ENCODE measurements around the gene GTF2H1.

Gene GTF2H1

DNA sequence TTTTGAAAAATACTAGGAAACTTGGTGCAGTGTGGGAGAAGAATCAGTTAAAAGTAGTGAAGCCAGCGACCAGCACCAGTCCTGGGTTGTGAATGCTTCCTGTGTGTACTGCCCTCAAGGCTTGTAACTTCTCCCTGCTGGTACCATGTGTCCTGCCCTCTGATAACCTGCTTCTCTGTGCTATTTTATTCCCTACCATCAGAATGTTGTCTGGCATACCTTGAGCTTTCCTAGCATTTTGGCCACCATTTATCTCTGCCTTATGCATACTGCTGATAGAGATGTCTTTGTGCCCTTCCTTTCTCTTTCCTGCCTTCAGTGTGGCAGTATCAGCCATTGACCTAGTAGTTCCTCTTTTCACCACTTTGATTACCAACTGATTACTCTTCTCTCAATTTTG, 2.0 kb downstream of the GTF2H1 start:
- H3K27ac Mint-ChIP-seq, result peak overlapping the region; percentile 98
- peak overlapping the region; percentile 92 for H3K4me3 Mint-ChIP-seq
- intact Hi-C loops (cut with micrococcal nuclease), result loop anchor here (5.0 kb wide), 3 partner anchors 42 to 308 kb away; partner anchors contain the start of gene SPTY2D1
- peaks cover 88% of the 10 kb centered on the region for H3K36me3 Mint-ChIP-seq (ENCODE audit: low read depth)
- H3K27me3 Mint-ChIP-seq, result no peaks in the 10 kb centered on the region
- peaks cover 56% of the 10 kb centered on the region for H3K4me1 Mint-ChIP-seq (ENCODE audit: low read depth)
- no peaks in the 10 kb centered on the region for H3K9me3 Mint-ChIP-seq

DNA sequence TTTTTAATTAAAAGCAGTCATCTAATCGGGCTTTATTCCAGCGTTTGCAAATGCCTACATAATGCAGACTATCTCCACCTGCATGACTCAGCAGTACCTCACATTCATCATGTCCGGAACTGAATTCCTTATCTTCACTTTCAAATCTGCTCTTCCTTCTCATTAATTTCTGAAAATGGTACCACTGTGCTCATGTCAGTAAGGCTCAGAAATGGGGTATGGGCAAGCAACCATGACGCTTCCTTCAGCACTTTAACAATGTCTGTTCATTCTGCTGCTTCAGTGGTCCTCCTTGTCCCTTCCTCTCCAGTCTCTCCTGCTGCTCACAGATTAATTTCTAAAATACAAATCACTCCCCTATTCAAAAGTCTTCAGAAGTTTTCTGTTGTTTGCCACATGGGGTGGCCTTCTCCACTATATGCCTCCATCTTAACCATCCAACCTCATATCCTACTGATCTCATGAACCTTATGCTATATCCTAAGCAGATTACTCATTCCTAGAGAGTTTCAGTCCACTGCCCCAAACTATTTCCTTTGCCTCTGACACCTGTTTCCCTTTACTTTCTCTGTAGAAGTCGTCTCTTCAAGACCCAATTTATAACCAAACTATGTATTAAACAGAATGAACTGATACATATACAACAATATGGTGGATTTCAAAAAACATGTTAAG, 7.0 kb downstream of the GTF2H1 start:
- Mint-ChIP-seq H3K4me3 (no peak overlapping the region), H3K9me3 (no peaks in the 10 kb centered on the region), H3K27me3 (no peaks in the 10 kb centered on the region), H3K4me1 (ENCODE audit: low read depth) (peaks cover 49% of the 10 kb centered on the region), H3K27ac (peak overlapping the region; percentile 10), H3K36me3 (ENCODE audit: low read depth) (peaks cover 88% of the 10 kb centered on the region)
- intact Hi-C loops (cut with micrococcal nuclease), result no loop called here

DNA sequence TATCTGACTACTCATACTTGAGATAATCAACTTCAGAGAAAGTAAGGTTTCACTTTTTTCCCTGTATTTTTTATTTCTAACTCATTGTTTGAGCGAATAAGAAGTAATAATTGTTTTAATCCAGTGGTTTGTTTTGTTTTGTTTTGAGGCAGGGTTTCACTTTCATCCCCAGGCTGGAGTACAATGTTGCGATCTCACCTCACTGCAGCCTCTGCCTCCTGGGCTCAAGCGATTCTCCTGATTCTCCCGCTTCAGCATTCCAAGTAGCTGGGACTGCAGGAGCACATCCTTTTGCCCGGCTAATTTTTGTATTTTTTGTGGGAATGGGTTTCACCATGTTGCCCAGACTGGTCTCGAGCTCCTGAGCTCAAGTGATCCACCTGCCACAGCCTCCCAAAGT, 8.6 kb downstream of the GTF2H1 start:
- Mint-ChIP-seq H3K4me1 (ENCODE audit: low read depth) (peaks cover 40% of the 10 kb centered on the region), H3K27me3 (no peaks in the 10 kb centered on the region), H3K27ac (no peak overlapping the region), H3K9me3 (no peaks in the 10 kb centered on the region), H3K4me3 (no peak overlapping the region), H3K36me3 (ENCODE audit: low read depth) (peaks cover 88% of the 10 kb centered on the region)
- intact Hi-C loops (cut with micrococcal nuclease), result no loop called here

DNA sequence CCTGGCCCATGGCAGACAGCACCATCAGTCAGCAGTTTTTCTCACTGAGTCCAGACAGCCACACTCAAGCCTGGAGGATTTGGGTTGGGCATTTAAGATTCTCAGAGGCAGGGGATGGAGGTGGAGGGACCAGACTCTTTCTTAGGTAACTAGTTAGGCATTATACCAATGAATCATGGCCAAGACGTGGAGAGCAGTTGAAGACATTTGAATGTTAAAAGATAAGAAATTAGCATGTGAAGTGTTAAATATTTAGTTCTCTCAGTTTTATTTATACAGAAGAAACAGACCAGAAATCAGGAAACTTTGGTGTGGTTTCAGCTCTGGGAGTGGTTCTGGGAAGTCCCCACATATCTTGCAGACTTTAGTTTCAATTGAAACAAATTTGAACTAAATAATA, 9.9 kb downstream of the GTF2H1 start:
- H3K4me3 Mint-ChIP-seq, result no peak overlapping the region
- H3K4me1 Mint-ChIP-seq (ENCODE audit: low read depth), result peaks cover 36% of the 10 kb centered on the region
- H3K36me3 Mint-ChIP-seq (ENCODE audit: low read depth), result peaks cover 92% of the 10 kb centered on the region

DNA sequence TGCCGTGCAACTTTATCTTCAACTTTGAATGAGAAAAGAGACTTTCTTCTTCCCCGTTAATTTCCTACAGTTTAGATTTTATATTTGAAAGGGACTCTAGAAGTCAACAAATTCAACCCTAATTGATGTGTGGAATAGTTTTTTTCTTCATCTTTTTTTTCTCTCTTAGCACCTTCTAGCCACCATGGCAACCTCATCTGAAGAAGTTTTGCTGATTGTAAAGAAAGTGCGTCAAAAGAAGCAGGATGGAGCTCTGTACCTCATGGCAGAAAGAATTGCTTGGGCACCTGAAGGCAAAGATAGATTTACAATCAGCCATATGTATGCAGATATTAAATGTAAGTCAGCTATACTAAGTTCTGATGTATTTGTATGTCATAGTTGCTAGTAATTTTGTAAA, 10.5 kb downstream of the GTF2H1 start:
- no peak overlapping the region for H3K4me3 Mint-ChIP-seq
- no peak overlapping the region for H3K27ac Mint-ChIP-seq
- H3K36me3 Mint-ChIP-seq (ENCODE audit: low read depth), result peaks cover 92% of the 10 kb centered on the region
- H3K27me3 Mint-ChIP-seq, result no peaks in the 10 kb centered on the region
- peaks cover 36% of the 10 kb centered on the region for H3K4me1 Mint-ChIP-seq (ENCODE audit: low read depth)
- no peaks in the 10 kb centered on the region for H3K9me3 Mint-ChIP-seq
- intact Hi-C loops (cut with micrococcal nuclease), result no loop called here

More for the DNA sequence above, 9.9 kb downstream of the GTF2H1 start:
- Mint-ChIP-seq H3K9me3 (no peaks in the 10 kb centered on the region), H3K27ac (peak overlapping the region; percentile 57), H3K27me3 (no peaks in the 10 kb centered on the region)
- intact Hi-C loops (cut with micrococcal nuclease), result no loop called here

DNA sequence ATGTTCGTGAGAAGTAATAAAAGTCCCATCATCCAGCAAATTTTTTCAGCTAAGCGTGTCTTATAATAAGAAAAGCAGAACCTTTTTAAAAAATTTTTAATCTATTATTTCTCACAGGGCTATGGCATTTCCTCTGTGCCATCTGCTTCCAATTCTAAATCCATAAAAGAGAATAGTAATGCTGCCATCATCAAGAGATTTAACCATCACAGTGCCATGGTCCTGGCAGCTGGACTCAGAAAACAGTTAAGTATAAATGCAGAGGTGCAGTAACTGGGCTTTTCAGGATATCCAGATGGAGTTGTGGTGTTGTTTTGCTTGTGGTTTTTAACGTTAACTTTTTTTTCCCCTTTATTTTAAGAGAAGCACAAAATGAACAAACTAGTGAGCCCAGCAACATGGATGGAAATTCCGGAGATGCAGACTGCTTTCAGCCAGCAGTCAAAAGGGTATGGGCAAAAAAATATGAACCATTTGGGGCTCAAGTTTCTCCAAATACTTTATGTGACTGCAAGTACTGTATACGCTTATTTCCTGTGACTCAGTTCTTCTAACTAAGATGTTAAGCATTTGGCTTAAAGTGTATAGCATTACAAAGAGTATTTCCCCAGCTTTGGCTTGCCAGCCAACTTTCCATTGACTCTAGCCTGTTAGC, 25.2 kb downstream of the GTF2H1 start:
- peaks cover 94% of the 10 kb centered on the region for H3K36me3 Mint-ChIP-seq (ENCODE audit: low read depth)
- H3K27me3 Mint-ChIP-seq, result no peaks in the 10 kb centered on the region
- H3K4me3 Mint-ChIP-seq, result no peak overlapping the region
- intact Hi-C loops (cut with micrococcal nuclease), result no loop called here
- H3K4me1 Mint-ChIP-seq (ENCODE audit: low read depth), result no peaks in the 10 kb centered on the region
- no peaks in the 10 kb centered on the region for H3K9me3 Mint-ChIP-seq
- no peak overlapping the region for H3K27ac Mint-ChIP-seq

DNA sequence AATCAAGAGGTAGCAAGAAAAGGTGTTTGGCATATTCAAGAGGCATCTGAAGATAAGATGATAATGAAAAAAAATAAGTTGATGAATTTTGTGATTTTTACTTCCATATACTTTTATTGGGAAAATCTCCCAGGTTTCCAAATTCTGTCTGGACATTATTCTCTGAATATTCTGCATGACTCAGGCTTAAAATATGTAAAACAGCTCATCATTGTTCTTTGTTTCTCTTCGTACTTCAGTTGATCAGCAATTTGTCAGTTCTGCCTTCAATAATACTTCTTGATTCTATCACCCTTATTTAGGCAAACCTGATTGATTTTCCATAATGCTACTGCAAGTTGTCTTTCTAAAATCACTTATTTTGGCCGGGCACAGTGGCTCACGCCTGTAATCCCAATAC, 30.2 kb downstream of the GTF2H1 start:
- Mint-ChIP-seq H3K9me3 (no peaks in the 10 kb centered on the region), H3K27ac (no peak overlapping the region), H3K36me3 (ENCODE audit: low read depth) (peaks cover 94% of the 10 kb centered on the region), H3K27me3 (no peaks in the 10 kb centered on the region), H3K4me3 (no peak overlapping the region), H3K4me1 (ENCODE audit: low read depth) (no peaks in the 10 kb centered on the region)
- intact Hi-C loops (cut with micrococcal nuclease), result loop anchor here (5.0 kb wide), 1 partner anchor 155 kb away; no protein-coding TSS in a partner anchor

DNA sequence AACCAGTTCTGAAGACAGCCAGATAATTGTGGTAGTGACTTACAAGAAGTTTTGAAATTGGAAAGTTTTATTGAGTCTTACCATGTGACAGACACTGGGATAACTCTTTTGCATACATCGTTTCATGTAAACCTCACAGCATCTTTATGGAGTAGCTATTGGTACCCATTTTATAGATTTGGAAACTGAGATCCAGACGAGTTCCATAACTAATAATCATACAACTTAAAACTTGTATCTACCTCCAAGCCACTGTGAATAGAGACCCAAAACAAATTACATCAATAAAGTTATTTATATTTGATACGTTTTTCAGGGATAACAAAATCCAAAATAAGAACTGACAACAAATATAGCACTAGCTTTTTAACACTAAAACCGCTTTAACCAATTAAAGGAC, 36.3 kb downstream of the GTF2H1 start:
- no peak overlapping the region for H3K27ac Mint-ChIP-seq
- no peaks in the 10 kb centered on the region for H3K27me3 Mint-ChIP-seq
- H3K9me3 Mint-ChIP-seq, result no peaks in the 10 kb centered on the region
- no peaks in the 10 kb centered on the region for H3K4me1 Mint-ChIP-seq (ENCODE audit: low read depth)
- intact Hi-C loops (cut with micrococcal nuclease), result no loop called here
- peaks cover 89% of the 10 kb centered on the region for H3K36me3 Mint-ChIP-seq (ENCODE audit: low read depth)
- H3K4me3 Mint-ChIP-seq, result no peak overlapping the region

DNA sequence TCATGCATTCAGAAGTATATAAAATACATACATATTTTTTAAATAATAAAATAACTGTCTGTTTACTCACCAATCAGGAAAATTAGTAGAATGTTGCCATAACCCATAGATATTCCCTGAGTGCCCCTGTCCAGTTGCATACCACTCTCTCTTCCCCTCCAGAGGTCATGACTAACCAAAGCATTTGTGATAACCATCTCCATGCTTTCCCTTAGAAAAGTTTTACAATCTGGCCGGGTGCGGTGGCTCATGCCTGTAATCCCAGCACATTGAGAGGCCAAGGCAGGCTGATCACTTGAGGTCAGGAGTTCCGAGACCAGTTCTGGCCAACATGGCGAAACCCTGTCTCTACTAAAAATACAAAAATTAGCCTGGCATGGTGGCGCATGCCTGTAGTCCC, 38.8 kb downstream of the GTF2H1 start:
- no peak overlapping the region for H3K4me3 Mint-ChIP-seq
- H3K9me3 Mint-ChIP-seq, result no peaks in the 10 kb centered on the region
- peaks cover 89% of the 10 kb centered on the region for H3K36me3 Mint-ChIP-seq (ENCODE audit: low read depth)
- no peaks in the 10 kb centered on the region for H3K27me3 Mint-ChIP-seq
- intact Hi-C loops (cut with micrococcal nuclease), result loop anchor here (5.0 kb wide), 1 partner anchor 36 kb away; no protein-coding TSS in a partner anchor
- H3K4me1 Mint-ChIP-seq (ENCODE audit: low read depth), result peaks cover 5% of the 10 kb centered on the region
- H3K27ac Mint-ChIP-seq, result no peak overlapping the region

DNA sequence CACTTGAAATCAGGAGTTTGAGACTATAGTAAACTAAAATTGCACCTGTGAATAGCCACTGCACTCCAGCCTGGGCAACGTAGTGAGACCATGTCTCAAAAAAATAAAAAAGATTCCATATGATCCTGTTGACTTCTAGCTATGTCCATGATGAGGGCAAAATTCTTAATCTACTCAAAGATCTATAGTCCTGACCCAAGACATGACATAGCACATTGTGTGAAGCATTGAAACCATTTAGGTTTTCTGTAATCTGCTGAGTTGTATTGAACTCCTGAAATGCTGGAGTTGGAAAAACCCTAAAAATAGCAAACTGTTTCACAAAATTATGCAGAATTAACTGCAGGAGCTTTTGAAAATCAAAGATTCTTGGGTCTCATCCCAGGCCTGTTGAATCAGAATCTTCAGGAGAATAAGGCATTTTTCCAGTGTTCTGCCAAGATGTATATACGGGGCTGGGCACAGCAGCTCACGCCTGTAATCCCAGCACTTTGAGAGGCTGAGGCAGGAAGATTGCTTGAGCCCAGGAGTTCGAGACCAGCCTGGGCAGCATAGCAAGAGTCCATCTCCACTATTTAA, 42.2 kb downstream of the GTF2H1 start:
- Mint-ChIP-seq H3K27ac (no peak overlapping the region), H3K27me3 (no peaks in the 10 kb centered on the region), H3K36me3 (ENCODE audit: low read depth) (peaks cover 76% of the 10 kb centered on the region), H3K9me3 (no peaks in the 10 kb centered on the region), H3K4me1 (ENCODE audit: low read depth) (peaks cover 5% of the 10 kb centered on the region), H3K4me3 (no peak overlapping the region)
- intact Hi-C loops (cut with micrococcal nuclease), result loop anchor here (5.0 kb wide), 1 partner anchor 33 kb away; no protein-coding TSS in a partner anchor

DNA sequence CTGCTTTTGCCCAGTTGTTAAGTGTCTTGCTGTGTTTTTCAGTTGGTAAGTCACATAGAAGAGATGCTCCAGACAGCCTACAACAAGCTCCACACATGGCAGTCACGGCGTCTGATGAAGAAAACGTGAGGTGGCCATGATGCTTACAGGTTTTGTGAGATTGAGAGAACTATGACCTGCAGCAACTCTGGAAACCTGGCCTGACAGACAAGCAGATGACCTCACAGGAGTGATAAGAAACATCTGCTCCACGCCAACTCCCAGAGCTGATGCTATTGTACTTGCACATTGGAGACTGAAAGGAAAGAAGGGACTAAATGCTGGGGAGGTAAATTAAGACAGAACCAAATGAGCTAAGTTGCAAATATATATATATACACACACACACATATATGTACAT, 43.4 kb downstream of the GTF2H1 start:
- Mint-ChIP-seq H3K4me3 (no peak overlapping the region), H3K27me3 (no peaks in the 10 kb centered on the region), H3K36me3 (ENCODE audit: low read depth) (peaks cover 69% of the 10 kb centered on the region), H3K27ac (no peak overlapping the region), H3K4me1 (ENCODE audit: low read depth) (peaks cover 5% of the 10 kb centered on the region), H3K9me3 (no peaks in the 10 kb centered on the region)
- intact Hi-C loops (cut with micrococcal nuclease), result no loop called here

DNA sequence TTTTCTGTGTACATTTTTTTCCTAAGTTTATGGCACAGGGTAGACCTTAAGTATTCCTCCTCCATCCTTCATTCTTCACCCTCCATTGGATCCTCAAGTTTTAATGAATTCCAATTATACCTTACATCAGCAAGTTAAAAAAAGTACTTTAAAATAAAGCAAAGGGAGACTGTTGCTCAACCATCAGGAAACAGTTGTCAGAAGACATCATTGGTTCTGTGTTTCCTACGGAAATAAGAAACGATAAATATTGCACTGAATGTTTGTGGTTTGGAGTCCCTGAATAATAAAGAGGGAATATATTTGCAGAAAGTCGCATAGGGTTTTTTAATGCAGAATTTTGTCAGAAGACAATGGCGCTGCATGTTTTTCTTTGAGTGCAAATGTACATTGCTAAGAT, 43.9 kb downstream of the GTF2H1 start:
- no peaks in the 10 kb centered on the region for H3K27me3 Mint-ChIP-seq
- intact Hi-C loops (cut with micrococcal nuclease), result no loop called here
- H3K4me3 Mint-ChIP-seq, result no peak overlapping the region
- peaks cover 5% of the 10 kb centered on the region for H3K4me1 Mint-ChIP-seq (ENCODE audit: low read depth)
- no peak overlapping the region for H3K27ac Mint-ChIP-seq
- peaks cover 69% of the 10 kb centered on the region for H3K36me3 Mint-ChIP-seq (ENCODE audit: low read depth)
- no peaks in the 10 kb centered on the region for H3K9me3 Mint-ChIP-seq

DNA sequence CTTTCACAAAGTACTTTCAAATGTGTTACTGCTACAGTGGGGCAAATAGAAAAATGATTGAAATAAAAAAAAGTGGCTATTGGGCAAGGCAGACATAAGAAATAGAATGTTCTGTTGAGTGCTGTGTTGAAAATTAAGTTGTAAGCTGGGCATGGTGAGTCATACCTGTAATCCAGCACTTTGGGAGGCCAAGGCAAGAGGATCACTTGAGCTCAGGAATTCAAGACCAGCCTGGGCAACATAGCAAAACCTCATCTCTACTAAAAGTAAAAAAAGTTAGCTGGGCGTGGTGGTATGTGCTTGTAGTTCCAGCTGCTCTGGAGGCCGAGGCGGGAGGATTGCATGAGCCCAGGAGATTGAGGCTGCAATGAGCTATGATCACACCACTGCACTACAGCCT, 45.1 kb downstream of the GTF2H1 start:
- H3K27me3 Mint-ChIP-seq, result no peaks in the 10 kb centered on the region
- H3K4me3 Mint-ChIP-seq, result no peak overlapping the region
- intact Hi-C loops (cut with micrococcal nuclease), result no loop called here
- H3K4me1 Mint-ChIP-seq (ENCODE audit: low read depth), result peaks cover 5% of the 10 kb centered on the region
- H3K27ac Mint-ChIP-seq, result no peak overlapping the region
- H3K36me3 Mint-ChIP-seq (ENCODE audit: low read depth), result peaks cover 70% of the 10 kb centered on the region
- no peaks in the 10 kb centered on the region for H3K9me3 Mint-ChIP-seq

DNA sequence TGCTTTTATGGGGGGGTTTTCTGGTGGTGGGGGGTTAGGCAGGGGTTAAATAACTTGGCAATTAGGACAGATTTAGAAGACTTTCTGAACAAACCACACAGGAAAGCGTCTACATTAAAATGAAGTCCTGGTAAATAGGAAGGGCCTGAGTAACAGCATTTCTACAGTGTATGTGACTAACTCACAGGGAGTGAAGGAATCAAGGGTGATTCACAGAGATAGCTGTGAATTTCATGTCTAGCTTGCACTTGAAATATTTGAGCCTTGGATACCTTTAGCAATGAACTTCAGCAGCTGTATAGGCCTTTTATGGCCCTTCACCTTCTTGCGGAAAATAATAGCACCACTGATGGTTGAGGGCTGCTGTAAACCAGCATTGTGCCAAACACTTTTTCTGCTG, 45.9 kb downstream of the GTF2H1 start:
- no peaks in the 10 kb centered on the region for H3K9me3 Mint-ChIP-seq
- peaks cover 66% of the 10 kb centered on the region for H3K36me3 Mint-ChIP-seq (ENCODE audit: low read depth)
- peaks cover 5% of the 10 kb centered on the region for H3K4me1 Mint-ChIP-seq (ENCODE audit: low read depth)
- H3K4me3 Mint-ChIP-seq, result no peak overlapping the region
- H3K27ac Mint-ChIP-seq, result no peak overlapping the region
- intact Hi-C loops (cut with micrococcal nuclease), result no loop called here
- no peaks in the 10 kb centered on the region for H3K27me3 Mint-ChIP-seq

Measured in dendritic cell treated with granulocyte-macrophage colony-stimulating factor and Interleukin-4, amounts not matched to agents 40 ng/mL and 50 ng/mL, for 4 days (primary cell).